Tibial nerve (tissue), 4 donors: ENCODE results near the gene GLIPR1L1.

ENCODE experiments used
- EP300 ChIP-seq, 2 donors: sonication (generic); formaldehyde crosslinking; IDR thresholded peaks; one replicate each; pipeline ENCODE4 v1.6.1; 2017; ENCODE audit warnings: antibody characterized with exemption in 2 of 2, mild to moderate bottlenecking in 1 of 2
- POLR2A ChIP-seq, 2 donors: fragments of 450-650 bp; IDR thresholded peaks; one replicate each; pipeline ENCODE4 v1.6.1; 2017; ENCODE audit warnings: antibody characterized with exemption in 2 of 2, mild to moderate bottlenecking in 2 of 2, moderate library complexity in 2 of 2
- TF ChIP-seq, protein P1 (sequence below), 5 experiments: fragments of 200-600 bp in 3 of 5; fragments of 450-650 bp in 2 of 5; sonication (generic) in 3 of 5; IDR thresholded peaks; one replicate each; pipeline ENCODE4 v1.5.1; 2016 to 2019; ENCODE audit warnings: antibody characterized with exemption in 5 of 5, mild to moderate bottlenecking in 3 of 5, moderate library complexity in 2 of 5

DNA sequence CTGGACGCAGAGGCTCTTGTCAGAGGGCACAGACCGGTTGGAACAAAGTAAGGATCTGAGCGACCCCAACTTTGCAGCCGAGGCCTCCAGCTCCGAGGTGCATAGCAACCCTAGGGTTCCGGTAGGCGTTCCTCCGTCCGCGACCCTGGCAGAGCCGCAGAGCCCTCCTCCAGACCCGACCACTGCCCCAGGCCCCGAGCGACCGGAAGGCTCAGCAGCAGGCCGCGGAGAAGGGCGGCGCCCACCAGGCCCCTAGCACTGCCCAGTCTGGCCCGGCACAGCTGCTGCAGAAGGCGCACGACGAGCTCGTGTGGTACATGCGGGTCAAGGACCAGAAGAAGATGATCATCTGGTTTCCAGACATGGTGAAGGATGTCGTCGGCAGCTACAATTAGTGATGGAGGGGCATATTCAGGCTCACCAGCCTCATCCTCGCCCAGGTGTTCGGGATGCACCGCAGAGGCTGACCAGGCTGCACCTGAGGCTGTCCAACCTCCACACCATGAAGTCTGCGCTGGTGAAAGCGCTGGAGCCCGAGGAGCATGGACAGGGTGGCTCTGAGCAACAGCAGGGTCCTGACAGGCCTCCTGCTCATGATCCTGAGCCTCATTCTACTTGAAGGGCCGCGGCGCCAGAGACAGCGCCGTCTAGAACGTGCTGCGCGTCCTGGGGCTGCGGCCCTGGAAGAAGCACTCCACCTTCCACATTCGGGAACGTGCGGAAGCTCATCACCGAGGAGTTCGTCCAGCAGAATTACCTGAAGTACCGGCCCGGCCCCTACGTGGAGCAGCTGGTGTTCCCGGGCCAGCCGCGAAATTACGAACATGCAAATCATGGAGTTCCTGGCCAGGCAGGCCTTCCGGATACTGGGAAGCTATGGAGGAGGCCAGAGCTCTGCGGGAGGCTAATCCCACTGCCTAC, 28.8 kb upstream of the GLIPR1L1 start:
- TF ChIP-seq, protein P1, sequence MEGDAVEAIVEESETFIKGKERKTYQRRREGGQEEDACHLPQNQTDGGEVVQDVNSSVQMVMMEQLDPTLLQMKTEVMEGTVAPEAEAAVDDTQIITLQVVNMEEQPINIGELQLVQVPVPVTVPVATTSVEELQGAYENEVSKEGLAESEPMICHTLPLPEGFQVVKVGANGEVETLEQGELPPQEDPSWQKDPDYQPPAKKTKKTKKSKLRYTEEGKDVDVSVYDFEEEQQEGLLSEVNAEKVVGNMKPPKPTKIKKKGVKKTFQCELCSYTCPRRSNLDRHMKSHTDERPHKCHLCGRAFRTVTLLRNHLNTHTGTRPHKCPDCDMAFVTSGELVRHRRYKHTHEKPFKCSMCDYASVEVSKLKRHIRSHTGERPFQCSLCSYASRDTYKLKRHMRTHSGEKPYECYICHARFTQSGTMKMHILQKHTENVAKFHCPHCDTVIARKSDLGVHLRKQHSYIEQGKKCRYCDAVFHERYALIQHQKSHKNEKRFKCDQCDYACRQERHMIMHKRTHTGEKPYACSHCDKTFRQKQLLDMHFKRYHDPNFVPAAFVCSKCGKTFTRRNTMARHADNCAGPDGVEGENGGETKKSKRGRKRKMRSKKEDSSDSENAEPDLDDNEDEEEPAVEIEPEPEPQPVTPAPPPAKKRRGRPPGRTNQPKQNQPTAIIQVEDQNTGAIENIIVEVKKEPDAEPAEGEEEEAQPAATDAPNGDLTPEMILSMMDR (IDR thresholded peaks at IDR 0.05) = no peak
- TF ChIP-seq POLR2A (IDR thresholded peaks at IDR 0.05) = no peak
- TF ChIP-seq EP300 (IDR thresholded peaks at IDR 0.05) = no peak
